HG03103 (cell line): Measurements from ENCODE around the gene ARL9.
"Not testable (repeated sequence)": the region's sequence is repeated elsewhere in the genome, so short reads cannot be mapped to it uniquely, and the experiment has no call there.

Experiments
- ATAC-seq: cut with Tn5 transposase; IDR thresholded peaks from one replicate; pipeline ENCODE4 v1.9.1; 2021; ENCODE audit warnings: low read depth; ENCODE audit not compliant: unreplicated experiment

The ARL9 gene, protein sequence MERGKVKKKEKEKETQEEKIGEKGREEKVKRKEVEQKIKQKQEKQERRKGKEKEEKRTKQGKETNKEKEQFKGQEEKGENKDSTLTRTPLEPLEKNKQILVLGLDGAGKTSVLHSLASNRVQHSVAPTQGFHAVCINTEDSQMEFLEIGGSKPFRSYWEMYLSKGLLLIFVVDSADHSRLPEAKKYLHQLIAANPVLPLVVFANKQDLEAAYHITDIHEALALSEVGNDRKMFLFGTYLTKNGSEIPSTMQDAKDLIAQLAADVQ

DNA sequence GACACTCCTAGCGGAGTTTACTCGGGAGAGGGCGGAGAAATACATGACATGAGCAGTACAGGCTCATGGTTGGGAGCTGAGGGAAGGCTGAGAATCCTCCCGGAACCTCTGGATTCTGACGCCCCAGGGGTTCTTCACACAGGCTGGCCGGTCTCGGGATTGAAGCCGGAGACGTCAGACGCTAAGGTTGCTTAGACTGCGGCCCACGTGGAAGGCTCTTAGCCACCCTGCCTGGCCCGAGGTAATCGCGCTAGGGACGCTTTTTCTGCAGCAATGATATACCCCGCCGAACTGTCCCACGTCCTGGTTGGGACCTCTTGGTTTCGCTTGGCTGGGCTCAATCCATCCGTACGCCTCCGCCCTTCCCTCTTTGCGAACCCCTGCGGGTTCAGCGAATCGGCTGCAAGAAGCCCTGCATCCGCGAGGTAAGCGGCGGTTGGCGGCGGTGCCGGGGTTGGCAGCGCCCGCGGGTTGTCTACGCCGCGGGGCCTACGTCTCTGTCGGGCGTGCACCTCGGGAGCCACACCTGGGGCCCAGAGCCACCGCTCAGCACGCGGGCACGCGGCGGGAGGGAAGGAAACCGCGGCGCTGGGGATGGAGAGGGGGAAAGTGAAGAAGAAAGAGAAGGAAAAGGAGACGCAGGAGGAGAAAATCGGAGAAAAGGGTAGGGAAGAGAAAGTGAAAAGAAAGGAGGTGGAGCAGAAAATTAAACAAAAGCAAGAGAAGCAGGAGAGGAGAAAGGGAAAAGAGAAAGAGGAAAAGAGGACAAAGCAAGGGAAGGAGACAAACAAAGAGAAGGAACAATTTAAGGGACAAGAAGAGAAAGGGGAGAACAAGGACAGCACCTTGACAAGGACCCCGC is at the start of gene ARL9:
TSS of gene ARL9 (plus strand) at position 523 of the 862 bp plus-strand sequence. CDS start at position 595, 72 bp downstream.
- peak; percentile 55 for ATAC-seq

DNA sequence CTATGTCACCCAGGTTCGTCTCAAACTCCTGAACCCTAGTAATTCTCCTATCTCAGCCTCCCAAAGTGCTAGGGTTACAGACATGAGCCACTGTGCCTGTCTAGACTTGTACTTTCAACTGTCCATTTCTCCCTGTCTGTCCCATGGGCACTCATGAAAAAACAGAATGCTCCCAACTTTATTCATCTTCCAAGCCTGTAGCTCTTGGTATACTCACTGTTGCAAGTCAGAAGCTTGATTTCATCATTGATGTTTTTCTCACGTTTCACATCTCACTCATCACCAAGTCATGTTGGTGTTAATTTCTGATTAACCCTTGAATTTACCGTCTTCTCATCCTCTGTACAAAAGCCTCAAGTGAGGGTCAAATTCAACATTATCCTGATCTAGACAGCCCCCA is 45.5 kb upstream of the ARL9 start:
- ATAC-seq: no peak

DNA sequence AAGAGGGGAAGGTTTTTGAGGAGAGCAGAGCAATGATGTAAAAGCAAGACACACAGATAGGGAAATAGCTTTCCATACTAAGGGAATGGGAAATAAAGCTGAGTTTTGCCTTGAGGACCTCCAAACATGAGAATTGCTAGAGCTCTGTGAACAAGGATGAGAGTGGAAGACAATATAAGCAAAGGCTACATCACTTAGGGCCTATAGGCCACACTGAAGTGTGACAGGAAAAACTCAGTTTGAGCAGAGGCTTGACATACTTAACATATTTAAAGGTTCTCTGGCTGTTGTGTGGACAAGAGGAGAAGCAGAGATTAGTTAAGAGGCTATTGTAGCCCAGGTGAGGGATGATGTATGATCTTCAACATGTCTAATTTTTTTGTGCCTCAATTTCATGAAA is 43.4 kb upstream of the ARL9 start:
- ATAC-seq: no peak

DNA sequence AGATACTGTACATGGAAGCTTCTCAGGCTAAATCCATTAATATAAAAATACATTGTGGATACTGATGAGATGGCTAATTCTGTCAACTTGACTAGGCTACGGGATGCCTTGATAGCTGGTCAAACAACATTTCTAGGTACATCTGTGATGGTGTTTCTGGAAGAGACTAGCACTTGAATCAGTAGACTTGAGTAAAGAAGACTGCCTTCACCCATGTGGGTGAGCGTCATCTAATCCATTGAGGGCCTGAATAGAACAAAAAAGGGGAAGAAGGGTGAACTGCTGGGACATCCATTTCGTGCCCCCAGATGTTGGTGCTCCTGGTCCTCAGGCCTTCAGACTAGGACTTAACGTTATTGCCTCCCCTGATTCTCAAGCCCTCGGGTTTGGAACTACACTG is 41.9 kb upstream of the ARL9 start:
- ATAC-seq: no peak

DNA sequence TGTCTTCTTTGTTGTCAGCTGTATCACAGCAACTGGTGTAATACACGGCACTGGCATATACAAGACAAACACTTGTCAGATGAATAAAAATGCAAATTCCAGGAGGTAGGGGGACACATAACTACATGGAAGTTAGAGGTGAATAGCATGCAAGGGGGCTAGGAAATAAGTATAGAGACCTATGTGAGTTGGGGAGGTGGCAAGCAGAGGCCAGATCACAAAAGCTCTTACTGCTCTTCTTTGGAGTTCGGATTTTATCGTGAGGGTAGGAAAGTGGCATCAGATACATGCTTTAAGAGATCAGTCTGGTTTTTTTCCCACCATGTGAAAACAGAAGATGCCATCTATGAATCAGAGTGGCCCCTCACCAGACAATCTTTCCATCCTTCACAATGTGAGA is 41.0 kb upstream of the ARL9 start:
- ATAC-seq: no peak

DNA sequence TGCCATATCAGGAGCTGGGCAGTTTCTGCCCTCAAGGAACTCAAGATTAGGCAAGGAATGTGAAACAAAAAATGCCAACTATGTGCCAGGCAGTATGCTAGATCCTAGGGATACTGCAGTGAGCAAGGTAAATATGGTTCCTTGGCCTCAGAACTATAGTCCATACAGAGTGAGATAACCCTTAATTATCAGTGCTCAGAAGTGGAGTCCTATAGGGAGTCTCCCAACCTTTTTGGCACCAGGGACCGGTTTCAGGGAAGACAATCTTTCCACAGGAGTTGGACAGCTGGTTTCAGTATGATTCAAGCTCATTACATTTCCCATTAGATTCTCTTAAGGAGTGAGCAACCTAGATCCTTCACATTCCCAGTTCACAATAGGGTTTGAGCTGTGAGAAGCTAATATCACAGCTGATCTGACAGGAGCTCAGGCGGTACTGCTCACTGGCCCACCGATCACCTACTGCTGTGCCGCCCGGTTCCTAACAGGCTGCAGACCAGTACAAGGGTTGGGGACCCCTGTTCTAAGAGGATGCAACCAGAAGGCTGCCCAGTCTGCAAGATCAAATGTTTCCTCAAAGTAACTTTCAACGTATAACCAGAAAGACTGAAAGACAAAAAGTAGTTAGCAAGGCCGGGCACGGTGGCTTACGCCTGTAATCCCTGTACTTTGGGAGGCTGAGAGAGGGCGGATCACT is 39.8 kb upstream of the ARL9 start:
- no peak for ATAC-seq

DNA sequence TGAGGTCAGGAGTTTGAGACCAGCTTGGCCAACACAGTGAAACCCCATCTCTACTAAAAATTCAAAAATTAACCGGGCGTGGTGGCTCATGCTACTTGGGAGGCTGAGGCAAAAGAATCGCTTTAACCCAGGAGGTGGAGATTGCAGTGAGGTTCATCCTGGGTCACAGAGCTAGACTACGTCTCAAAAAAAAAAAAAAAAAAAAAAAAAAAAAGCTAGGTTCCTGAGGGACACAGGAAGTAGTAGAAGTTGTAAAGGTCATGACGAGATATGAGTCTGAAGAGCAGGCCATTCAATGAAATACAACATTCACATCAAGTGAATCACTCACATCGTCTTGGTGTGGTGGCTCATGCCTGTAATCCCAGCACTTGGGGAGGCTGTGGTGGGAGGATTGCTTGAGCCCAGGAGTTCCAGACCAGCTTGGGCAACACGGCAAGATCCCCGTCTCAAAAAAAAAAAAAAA is 39.3 kb upstream of the ARL9 start:
- not testable (repeated sequence) for ATAC-seq

DNA sequence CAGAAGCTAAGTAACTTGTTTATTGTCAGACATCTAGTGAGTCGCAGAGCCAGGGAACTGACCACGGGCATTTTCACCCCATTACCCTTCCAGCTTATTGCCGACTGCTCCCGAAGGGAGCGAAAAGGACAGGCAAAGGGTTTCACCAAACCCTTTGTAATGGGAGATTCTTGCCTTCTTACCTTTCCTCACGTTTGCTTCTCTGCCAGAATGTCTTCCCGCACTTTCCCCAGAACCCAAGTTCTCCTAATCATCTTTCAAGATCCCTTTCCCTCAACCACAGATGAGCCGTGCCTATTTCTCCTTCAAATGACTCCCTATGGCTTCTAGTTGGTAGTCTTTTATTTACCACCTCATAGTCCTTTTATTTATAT is 38.7 kb upstream of the ARL9 start:
- no peak for ATAC-seq

DNA sequence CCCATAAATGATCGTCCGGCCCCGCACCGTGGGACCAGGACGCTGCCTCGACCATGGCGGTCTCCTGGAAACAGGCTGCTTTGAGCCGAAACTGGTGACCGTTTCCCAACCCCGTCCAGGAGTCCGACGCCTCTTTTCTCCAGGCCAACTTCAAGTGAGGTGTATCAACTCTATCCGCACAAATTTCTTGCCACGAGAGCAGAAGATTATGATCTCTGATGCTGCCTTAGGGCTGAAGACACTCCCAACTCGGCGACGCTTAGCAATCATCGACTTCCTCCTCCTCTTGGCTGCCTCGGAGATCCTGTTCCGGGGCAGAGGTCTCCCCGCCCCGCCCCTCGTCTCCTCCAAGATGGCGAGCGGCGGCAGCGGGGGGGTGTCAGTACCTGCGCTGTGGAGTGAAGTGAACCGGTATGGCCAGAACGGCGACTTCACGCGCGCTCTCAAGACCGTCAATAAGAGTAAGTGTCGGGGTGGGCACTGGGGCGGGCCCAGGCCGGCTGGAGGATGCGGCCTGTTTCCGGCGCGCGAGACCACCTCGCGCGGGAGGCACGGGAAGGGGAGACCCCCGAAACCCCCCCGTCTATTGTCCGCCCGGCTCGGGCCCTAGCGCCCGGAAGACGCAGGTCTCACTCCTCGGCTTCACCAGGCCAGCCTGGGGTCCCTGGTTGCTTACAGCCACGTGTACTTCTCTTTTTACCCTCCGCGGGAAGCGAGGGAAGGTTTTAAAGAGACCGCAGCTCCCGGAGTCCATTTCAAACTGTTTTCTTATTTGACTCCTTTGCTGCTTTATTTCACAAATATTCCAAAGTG is 38.1 kb upstream of the ARL9 start, which contains the start of gene SRP72:
TSS of gene SRP72 (plus strand) at position 334 of the 813 bp plus-strand sequence. CDS start at position 353, 19 bp downstream.
- ATAC-seq: peak; percentile 90

DNA sequence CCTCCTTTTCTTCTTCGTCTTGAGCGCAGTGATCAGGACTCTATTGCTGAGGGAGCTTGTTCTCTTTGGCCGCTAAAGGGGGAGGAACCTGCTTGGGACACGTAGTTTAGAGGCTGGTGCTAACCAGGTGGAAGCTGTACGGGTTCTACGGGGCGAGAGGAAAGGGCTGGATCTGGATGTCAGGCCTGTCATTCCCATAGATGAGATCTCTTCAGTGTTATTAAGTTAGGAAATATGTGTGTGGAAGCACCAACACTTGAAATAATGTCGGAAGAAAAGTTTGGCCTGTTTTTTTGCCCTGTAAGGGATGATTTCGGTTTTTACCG is 37.5 kb upstream of the ARL9 start:
- ATAC-seq: peak; percentile 28

DNA sequence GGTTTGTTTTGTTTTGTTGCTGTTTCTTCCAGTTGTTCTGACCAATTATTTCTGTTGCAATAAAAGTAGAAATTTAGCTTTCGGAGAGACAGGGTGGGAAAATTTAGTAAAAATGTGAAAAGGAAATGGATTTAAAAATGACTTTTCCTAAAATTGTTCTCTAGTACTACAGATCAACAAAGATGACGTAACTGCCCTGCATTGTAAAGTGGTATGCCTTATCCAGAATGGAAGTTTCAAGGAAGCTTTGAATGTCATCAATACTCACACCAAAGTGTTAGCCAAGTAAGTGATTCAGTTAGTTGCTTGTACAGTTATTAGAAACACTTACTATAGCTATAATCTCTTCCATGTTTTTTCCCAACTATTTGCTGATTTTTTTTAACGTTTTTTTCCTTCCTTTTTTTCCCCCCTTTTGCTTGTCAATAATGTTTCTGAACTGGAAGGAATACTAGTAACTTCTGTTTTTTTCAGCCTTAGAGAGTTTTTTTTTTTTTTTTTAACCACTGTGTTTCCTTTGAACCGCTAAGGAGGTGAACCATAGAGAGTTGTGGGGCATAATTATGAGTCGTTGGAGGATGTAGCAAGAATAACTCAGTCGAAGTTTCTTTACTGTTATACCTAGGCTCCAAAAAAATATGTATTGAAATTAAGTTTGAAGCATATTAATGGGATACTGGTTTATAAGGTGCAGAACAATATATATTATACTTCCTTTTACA is 35.9 kb upstream of the ARL9 start:
- ATAC-seq: no peak

DNA sequence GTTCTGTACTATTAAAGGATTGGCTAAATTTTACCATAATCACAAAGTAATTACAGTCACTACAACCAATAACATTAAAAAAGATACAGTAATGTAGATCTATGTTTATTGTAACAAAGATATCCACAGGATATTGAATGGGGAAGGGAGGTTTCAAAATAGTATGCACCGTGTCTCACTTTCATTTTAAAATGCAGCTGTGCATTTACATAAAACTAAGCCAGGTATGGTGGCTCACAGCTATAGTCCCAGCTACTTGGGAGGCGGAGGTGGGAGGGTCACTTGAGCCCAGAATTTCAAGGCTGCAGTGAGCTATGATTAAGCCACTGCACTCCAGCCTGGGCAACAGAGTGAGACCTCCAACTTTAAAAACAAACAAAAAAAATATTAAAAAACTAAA is 29.7 kb upstream of the ARL9 start:
- ATAC-seq: peak; percentile 90

DNA sequence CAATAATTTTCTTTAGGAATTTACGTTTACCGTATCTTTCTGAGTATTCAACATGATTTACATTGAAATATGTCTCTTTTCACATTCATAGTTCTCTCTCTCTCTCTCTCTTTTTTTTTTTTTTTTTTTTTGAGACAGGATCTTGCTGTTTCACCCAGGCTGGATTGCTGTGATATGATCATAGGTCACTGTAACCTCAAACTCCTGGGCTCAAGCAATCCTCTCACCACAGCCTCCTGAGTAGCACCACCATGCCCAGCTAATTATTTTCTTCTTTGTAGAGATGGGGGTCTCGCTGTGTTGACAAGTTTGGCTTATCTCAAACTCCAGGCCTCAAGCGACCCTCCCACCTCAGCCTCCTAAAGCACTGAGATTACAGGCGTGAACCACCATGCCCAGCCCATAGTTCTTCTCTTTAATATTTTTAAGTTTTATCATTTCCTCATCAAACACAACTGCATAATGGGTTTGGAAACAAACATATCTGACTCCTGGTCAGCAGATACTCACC is 28.3 kb upstream of the ARL9 start:
- ATAC-seq: no peak

DNA sequence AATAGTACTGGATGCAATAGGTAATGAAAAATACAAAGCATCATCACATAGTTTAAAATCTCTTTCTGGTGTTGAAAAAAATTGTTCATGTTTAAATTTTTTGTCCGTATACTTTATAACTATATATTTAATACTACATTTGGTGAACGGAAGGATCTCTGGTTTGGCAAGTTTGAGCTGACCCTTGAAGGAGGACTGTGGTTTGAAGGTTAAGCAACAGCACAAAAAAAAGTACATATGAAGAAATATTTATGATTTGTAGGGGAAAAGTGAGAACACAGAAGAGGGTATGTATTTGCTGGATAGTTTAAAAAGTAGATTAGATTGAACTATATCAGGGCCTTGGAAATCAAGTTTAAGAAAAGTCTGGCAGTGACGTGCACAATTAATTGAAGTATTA is 24.9 kb upstream of the ARL9 start:
- no peak for ATAC-seq

DNA sequence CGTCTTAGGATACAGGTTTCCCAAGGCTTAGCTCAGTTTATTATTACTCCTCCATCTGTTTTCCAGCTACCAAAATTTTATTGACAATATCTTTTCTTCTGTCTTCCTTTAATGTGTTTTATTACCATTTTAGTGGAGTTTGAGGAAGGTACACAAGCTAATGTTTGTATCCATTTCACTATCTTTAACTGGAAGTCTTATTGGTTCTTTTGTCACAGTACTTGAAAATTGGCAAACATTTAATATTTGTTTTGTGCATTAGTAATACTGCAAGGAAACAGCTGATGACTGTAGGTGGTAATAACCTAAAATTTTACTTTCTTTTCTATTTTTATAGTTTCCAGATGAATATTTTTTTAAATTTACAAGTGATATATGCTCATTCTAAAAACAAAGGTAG is 9.3 kb upstream of the ARL9 start:
- ATAC-seq: no peak

DNA sequence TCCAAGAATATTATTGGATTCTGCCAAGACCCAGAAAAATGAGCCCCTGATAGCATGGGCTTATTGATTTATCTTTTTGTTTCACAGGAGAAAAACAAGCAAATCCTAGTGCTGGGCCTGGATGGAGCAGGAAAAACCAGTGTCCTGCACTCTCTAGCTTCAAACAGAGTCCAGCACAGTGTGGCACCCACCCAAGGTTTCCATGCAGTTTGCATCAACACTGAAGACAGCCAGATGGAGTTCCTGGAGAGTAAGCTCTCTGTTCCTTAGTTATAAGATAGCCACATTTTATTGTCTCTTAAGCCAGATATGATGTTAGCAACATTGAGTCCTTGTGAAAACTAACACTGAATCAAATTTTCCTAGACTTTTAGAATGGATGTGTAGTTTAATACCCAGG is 5.5 kb downstream of the ARL9 start:
- no peak for ATAC-seq

DNA sequence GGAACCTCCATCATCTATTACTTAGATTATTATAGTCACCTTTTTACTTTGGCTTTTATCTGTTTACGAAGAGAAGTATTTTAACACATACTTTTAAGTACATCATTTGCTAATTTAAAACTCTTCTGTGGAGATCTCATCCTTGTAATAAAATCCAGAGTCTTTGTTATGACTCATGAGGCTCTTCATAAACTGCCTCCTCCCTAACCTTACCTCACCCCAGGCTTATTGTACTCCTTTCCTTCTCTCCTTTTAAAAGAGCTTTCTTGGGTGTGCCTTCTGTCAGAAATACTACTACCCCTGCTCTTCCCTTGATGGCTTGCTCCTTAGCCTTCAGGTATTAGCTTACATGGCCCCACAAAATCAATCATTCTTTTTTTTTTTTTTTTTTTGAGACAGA is 6.6 kb downstream of the ARL9 start:
- ATAC-seq: no peak

DNA sequence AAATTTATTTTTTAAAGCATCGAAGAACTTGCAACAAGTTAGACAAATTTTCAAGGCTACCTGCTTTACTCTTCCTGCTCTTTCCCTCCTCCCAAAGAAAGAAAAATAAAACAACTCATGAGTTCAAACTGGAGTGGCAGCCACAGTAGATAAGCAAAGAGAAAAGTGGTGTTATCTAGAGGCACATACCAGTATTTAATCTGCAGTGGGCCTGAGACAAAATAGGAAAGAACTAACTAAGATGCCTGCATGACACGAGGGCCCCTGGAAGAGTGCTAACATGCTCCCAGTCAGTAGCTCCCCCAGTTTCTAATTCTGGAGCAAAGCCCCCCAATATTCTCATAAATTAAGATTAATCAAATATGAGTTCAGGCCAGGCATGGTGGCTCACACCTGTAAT is 7.9 kb downstream of the ARL9 start:
- no peak for ATAC-seq

DNA sequence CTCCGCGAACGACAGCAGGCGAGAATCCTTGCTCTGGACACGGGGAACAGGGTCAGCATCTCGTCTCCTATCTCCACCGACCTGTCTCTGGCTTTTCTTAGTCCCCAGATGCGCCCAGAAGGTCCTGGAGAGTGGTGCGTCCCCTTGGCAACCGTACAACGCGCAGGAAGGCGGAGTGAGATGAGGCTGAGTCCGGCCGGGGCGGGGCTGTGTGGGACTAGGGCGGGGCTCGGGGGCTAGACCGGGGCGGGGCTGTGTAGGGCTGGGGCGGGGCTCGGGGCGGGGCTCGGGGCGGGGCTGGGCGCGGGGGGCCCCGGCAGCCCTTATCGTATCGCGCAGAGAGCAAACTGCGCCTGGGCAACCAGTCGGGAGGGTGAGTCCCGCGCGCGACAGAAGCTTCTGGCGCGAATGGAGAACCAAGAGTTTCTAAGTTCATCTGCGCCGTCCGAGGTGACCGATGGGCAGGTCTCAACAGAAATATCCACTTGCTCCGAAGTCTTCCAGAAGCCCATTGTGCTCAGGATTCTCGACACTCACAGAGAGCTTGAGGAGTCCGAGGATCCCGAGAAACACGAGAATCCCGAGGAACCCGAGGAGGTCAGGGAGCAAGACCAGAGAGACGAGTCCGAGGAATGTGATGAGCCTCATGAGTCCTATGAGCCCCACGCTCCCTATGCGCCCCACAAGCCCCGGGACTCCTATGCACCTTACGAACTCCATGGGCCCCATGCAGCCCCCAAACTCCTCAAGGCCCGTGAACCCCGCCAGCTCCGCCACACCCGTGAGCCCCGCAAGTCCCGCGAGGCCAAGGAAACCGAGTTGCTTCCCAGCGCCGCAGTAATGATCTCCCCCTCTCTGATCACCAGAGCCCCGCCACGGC is 24.9 kb downstream of the ARL9 start:
- ATAC-seq: peak; percentile 97
